Measurements from ENCODE around the gene PECR. TPM values are rescaled to one million over a fixed set of nuclear protein-coding genes. Genes with fewer than 3 reads are reported as not detected.

PECR gene
- 39.0 and 48.8 TPM in 2 replicates for total RNA-seq (2013; cell fraction: nucleolus; rRNA removed)
- total RNA-seq (2014; rRNA removed) (25.6 and 36.2 TPM in 2 replicates), total RNA-seq (2014; rRNA removed; fragmentation: Illumina TruSeq; extraction: Trizol) (25.7 and 27.5 TPM in 2 replicates), total RNA-seq (2021) (20.4 and 25.3 TPM in 2 replicates), polyA plus RNA-seq (2011; rRNA removed) (30.4 and 36.8 TPM in 2 replicates), polyA plus RNA-seq (2014; fragmentation: Illumina TruSeq; extraction: Trizol) (28.8 and 30.2 TPM in 2 replicates), polyA plus RNA-seq (2014; fragmentation: Nextera tagmentation; extraction: Ambion mirVana) (10 to 100 TPM in 1 of 2 experiments, 1 to 10 TPM in 1; 7.6 to 10.4 TPM), polyA plus RNA-seq (2014; rRNA removed) (26.1 and 37.4 TPM in 2 replicates), polyA plus RNA-seq (2016; fragmentation: Nextera tagmentation; extraction: Ambion mirVana) (10 to 100 TPM; 22.4 to 27.8 TPM), polyA minus RNA-seq (2011; rRNA and poly(A)+ RNA removed) (31.8 and 50.8 TPM in 2 replicates), Bru-seq, nascent RNA (percentile 59 among the genes with signal in this experiment), BruChase-seq, experiment 1, labeled RNA remaining after a 6-hour chase (percentile 50 among the genes with signal in this experiment), BruChase-seq, experiment 2, labeled RNA remaining after a 2-hour chase (percentile 48 among the genes with signal in this experiment)
- 34.7 TPM for polyA plus RNA-seq (2011; ENCODE audit: low read depth)
- polyA plus RNA-seq (2011; cell fraction: cytosol; rRNA removed), result 26.9 and 33.7 TPM in 2 replicates
- 21.6 and 23.4 TPM in 2 replicates for polyA plus RNA-seq (2011; cell fraction: nucleus; rRNA removed)
- polyA plus RNA-seq (2012), result 13.5 and 20.7 TPM in 2 replicates
- polyA minus RNA-seq (2011; cell fraction: cytosol; rRNA and poly(A)+ RNA removed), result 6.8 and 7.9 TPM in 2 replicates
- 17.5 and 19.0 TPM in 2 replicates for polyA minus RNA-seq (2011; cell fraction: nucleus; rRNA and poly(A)+ RNA removed)
- long read RNA-seq, experiment 1, transcript PECR-201 (8 exons, 1,853 nt), result major isoform, 9 of 12 reads
- long read RNA-seq, experiment 1, partial matches to known transcripts, result 0 of 12 reads
- long read RNA-seq, experiment 1, other reads (novel, unspliced or antisense), result 2 of 12 reads
- long read RNA-seq, experiment 2, transcript PECR-201 (8 exons, 1,853 nt), result major isoform, 107 of 128 reads
- long read RNA-seq, experiment 2, partial matches to known transcripts, result 10 of 128 reads
- long read RNA-seq, experiment 2, other reads (novel, unspliced or antisense), result 11 of 128 reads

- Histone ChIP-seq H3K27ac (ENCODE audit: control insufficient read depth, insufficient read depth) (peak within 1 kb of the TSS; percentile 58), H3K4me1 (ENCODE audit: control insufficient read depth, insufficient read depth, low read length) (peaks cover 6% of the 10 kb centered on the region; the same call in 1 of the 2 replicates), H3K79me2 (ENCODE audit: control insufficient read depth, insufficient read depth, low read length) (peaks cover 4% of the 10 kb centered on the region), H3K4me3 (peak within 1 kb of the TSS; percentile 84), H3K4me2 (ENCODE audit: control insufficient read depth, insufficient read depth) (peak within 1 kb of the TSS; percentile 78), H3K36me3 (ENCODE audit: control insufficient read depth in 2 of 2, insufficient read depth in 2 of 2, low read length in 1 of 2) (no peaks in the 10 kb centered on the region), H4K20me1 (ENCODE audit: control insufficient read depth, insufficient read depth) (no peaks in the 10 kb centered on the region), H3K9me3 (replicated peaks; ENCODE audit: control insufficient read depth, insufficient read depth, low read length) (no peaks in the 10 kb centered on the region), H3K9ac (ENCODE audit: control insufficient read depth, insufficient read depth, low read length) (peak within 1 kb of the TSS; percentile 77), H3K27me3 (replicated peaks in 1 of 2; ENCODE audit: control insufficient read depth in 2 of 2, insufficient read depth in 2 of 2, low read length in 1 of 2) (no peaks in the 10 kb centered on the region), H2AFZ (ENCODE audit: control insufficient read depth, low read depth, low read length) (peak within 1 kb of the TSS; percentile 83)
- in situ Hi-C loops (cut with MboI) (no loop called here), intact Hi-C loops (cut with micrococcal nuclease; ENCODE audit: unreplicated experiment) (loop anchor here (2.0 kb wide), 1 partner anchor 25 kb away; no protein-coding TSS in a partner anchor)
- FAIRE-seq (no peak), ATAC-seq (peak; percentile 97), DNase-seq (ENCODE audit: low read depth, low spot score) (no peak)
- CTCF ChIA-PET, result interaction anchor here (0.6 to 2.7 kb wide), 14 partner anchors 9 to 226 kb away, joined by 3 to 17 read pairs (median 4); partner anchors contain the start of gene XRCC5
- SMC1A ChIA-PET (ENCODE audit: uncharacterized antibody, unreplicated experiment), result interaction anchor here (0.6 to 4.1 kb wide), 14 partner anchors 9 to 329 kb away, joined by 3 to 34 read pairs (median 4); partner anchors contain the start of gene XRCC5
- RAD21 ChIA-PET (ENCODE audit: unreplicated experiment), result interaction anchor here (0.7 to 1.8 kb wide), 11 partner anchors 9 to 66 kb away, joined by 3 to 17 read pairs (median 4); partner anchors contain the start of gene XRCC5
- 3% methylated on average over 32 of the region's 44 CpGs for WGBS (ENCODE audit: insufficient coverage, insufficient replicate concordance, low lambda C conversion rate, missing lambda C conversion rate)
- POLR2A ChIA-PET, result interaction anchor here (0.6 to 6.2 kb wide), 14 partner anchors 10 to 102 kb away, joined by 3 to 42 read pairs (median 5); partner anchors contain the start of gene XRCC5
- BruUV-seq (replicated peaks), result no TSS peak
- TF ChIP-seq CTCF (IDR thresholded peaks at IDR 0.05 in 2 of 3, conservative IDR thresholded peaks at IDR 0.05 in 1 of 3; ENCODE audit: control insufficient read depth in 2 of 3, extremely low read depth in 1 of 3, insufficient read depth in 1 of 3, low read depth in 3 of 3, low read length in 3 of 3) (no peak), NBN (IDR thresholded peaks at IDR 0.05) (no peak), SMAD1 (IDR thresholded peaks at IDR 0.05; ENCODE audit: low read depth, partially characterized antibody) (no peak), ZNF217 (IDR thresholded peaks at IDR 0.05) (no peak), STAT1 (conservative IDR thresholded peaks at IDR 0.05) (no peak), POLR2AphosphoS5 (IDR thresholded peaks at IDR 0.05; ENCODE audit: low read length) (no peak; the same call in 1 of the 2 replicates), ZBTB40 (IDR thresholded peaks at IDR 0.05; ENCODE audit: borderline replicate concordance) (no peak), MTA2 (IDR thresholded peaks at IDR 0.05; ENCODE audit: low read depth) (no peak), NKRF (conservative IDR thresholded peaks at IDR 0.05) (peak; percentile 52; the same call in 1 of the 2 replicates)
Measured at GRCh38 chr2:216081487-216082116, at the start of gene PECR, which contains the start of gene TMEM169. PECR (minus strand) TSS chr2:216081809; CDS start chr2:216081741, 68 bp downstream. TMEM169 (plus strand) TSS chr2:216081919; CDS start chr2:216095964, 14,045 bp downstream.

All from GM12878 (cell line).